Activated CD8-positive, alpha-beta T cell treated with anti-CD3 and anti-CD28 coated beads for 36 hours (primary cell): ENCODE data around the gene ZDHHC1. TPM values are rescaled to one million over a fixed set of nuclear protein-coding genes. Genes with fewer than 3 reads are reported as not detected.

Experiments
- ATAC-seq: fragments of 200-7000 bp; cut with Tn5 transposase; one replicate; pipeline ENCODE4 v1.10.0; 2021; ENCODE audit warnings: mild to moderate bottlenecking, moderate library complexity
- CTCF ChIA-PET: fragments of 350-600 bp; sonication (Branson Sonifier 250); formaldehyde crosslinking; loops from one replicate; lab custom pipeline; 2021; ENCODE audit warnings: antibody characterized with exemption; lab: Charles Lee
- POLR2A ChIA-PET: fragments of 350-600 bp; sonication (Branson Sonifier 250); formaldehyde crosslinking; loops from one replicate; lab custom pipeline; 2021; ENCODE audit warnings: antibody characterized with exemption; lab: Charles Lee
- DNase-seq: peaks from one replicate; pipeline ENCODE4 v3.0.0-alpha.2; 2020
- H3K27ac Mint-ChIP-seq: one replicate; pipeline ENCODE4 v1.8.0; 2021; ENCODE audit warnings: mild to moderate bottlenecking, mixed read lengths
- H3K27me3 Mint-ChIP-seq: one replicate; pipeline ENCODE4 v1.8.0; 2021; ENCODE audit warnings: mixed read lengths
- H3K36me3 Mint-ChIP-seq: one replicate; pipeline ENCODE4 v1.8.0; 2021; ENCODE audit warnings: low read depth, mixed read lengths
- H3K4me1 Mint-ChIP-seq: one replicate; pipeline ENCODE4 v1.8.0; 2021; ENCODE audit warnings: low read depth, mixed read lengths
- H3K4me3 Mint-ChIP-seq: one replicate; pipeline ENCODE4 v1.8.0; 2021; ENCODE audit warnings: mild to moderate bottlenecking, moderate library complexity, mixed read lengths
- H3K9me3 Mint-ChIP-seq: one replicate; pipeline ENCODE4 v1.8.0; 2021; ENCODE audit warnings: mixed read lengths
- intact Hi-C: fragments of 100-400 bp; cut with micrococcal nuclease; formaldehyde crosslinking; loops from one replicate; pipeline ENCODE4 v1.10.0; 2022
- total RNA-seq, 2 experiments: library from RNA; stranded (reverse); gene quantifications; one replicate each; pipeline ENCODE4 v1.2.3, GENCODE V29; 2021
- TF ChIP-seq, protein P1 (sequence below): fragments of 200-600 bp; IDR thresholded peaks from one replicate; pipeline ENCODE4 v1.8.0; 2022; ENCODE audit warnings: antibody characterized with exemption, mild to moderate bottlenecking

Gene ZDHHC1
- total RNA-seq, 2 experiments from 2014 or later, result 0.54 to 0.60 TPM

GRCh38 chr16:67443265-67443664 lies 27.0 kb upstream of the ZDHHC1 start:
- ATAC-seq, result no peak
- intact Hi-C loops, result no loop called here
- ChIA-PET POLR2A (interaction anchor here (0.5 kb wide), 1 partner anchor 31 kb away, joined by 3 read pairs; no protein-coding TSS in a partner anchor), CTCF (interaction anchor here (1.0 to 7.0 kb wide), 3 partner anchors 16 to 165 kb away, joined by 3 to 94 read pairs (median 31); no protein-coding TSS in a partner anchor)
- H3K9me3 Mint-ChIP-seq, result no peaks in the 10 kb centered on the region
- H3K27ac Mint-ChIP-seq, result no peak overlapping the region
- no peaks in the 10 kb centered on the region for H3K27me3 Mint-ChIP-seq
- H3K36me3 Mint-ChIP-seq, result no peaks in the 10 kb centered on the region
- no peak for DNase-seq
- TF ChIP-seq, protein P1, sequence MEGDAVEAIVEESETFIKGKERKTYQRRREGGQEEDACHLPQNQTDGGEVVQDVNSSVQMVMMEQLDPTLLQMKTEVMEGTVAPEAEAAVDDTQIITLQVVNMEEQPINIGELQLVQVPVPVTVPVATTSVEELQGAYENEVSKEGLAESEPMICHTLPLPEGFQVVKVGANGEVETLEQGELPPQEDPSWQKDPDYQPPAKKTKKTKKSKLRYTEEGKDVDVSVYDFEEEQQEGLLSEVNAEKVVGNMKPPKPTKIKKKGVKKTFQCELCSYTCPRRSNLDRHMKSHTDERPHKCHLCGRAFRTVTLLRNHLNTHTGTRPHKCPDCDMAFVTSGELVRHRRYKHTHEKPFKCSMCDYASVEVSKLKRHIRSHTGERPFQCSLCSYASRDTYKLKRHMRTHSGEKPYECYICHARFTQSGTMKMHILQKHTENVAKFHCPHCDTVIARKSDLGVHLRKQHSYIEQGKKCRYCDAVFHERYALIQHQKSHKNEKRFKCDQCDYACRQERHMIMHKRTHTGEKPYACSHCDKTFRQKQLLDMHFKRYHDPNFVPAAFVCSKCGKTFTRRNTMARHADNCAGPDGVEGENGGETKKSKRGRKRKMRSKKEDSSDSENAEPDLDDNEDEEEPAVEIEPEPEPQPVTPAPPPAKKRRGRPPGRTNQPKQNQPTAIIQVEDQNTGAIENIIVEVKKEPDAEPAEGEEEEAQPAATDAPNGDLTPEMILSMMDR, result no peak
- no peaks in the 10 kb centered on the region for H3K4me1 Mint-ChIP-seq
- no peak overlapping the region for H3K4me3 Mint-ChIP-seq

GRCh38 chr16:67442581-67443255 lies 26.4 kb upstream of the ZDHHC1 start:
- CTCF ChIA-PET, result interaction anchor here (1.0 to 7.0 kb wide), 3 partner anchors 16 to 164 kb away, joined by 3 to 94 read pairs (median 3); no protein-coding TSS in a partner anchor
- ATAC-seq, result no peak
- Mint-ChIP-seq H3K4me3 (no peak overlapping the region), H3K27ac (no peak overlapping the region), H3K9me3 (no peaks in the 10 kb centered on the region), H3K36me3 (no peaks in the 10 kb centered on the region), H3K27me3 (no peaks in the 10 kb centered on the region), H3K4me1 (peaks cover 2% of the 10 kb centered on the region)
- intact Hi-C loops, result no loop called here
- POLR2A ChIA-PET, result interaction anchor here (0.5 to 1.1 kb wide), 2 partner anchors 12 to 30 kb away, joined by 3 read pairs; no protein-coding TSS in a partner anchor
- TF ChIP-seq, protein P1, result no peak
- no peak for DNase-seq

GRCh38 chr16:67441907-67442306 lies 25.6 kb upstream of the ZDHHC1 start:
- DNase-seq (no peak), ATAC-seq (no peak)
- H3K9me3 Mint-ChIP-seq, result no peaks in the 10 kb centered on the region
- H3K4me1 Mint-ChIP-seq, result peaks cover 5% of the 10 kb centered on the region
- CTCF ChIA-PET, result interaction anchor here (1.0 to 2.4 kb wide), 2 partner anchors 13 to 79 kb away, joined by 3 to 14 read pairs; no protein-coding TSS in a partner anchor
- no peaks in the 10 kb centered on the region for H3K27me3 Mint-ChIP-seq
- intact Hi-C loops, result no loop called here
- TF ChIP-seq, protein P1, result no peak
- no peak overlapping the region for H3K4me3 Mint-ChIP-seq
- no peaks in the 10 kb centered on the region for H3K36me3 Mint-ChIP-seq
- POLR2A ChIA-PET, result interaction anchor here (1.0 to 1.1 kb wide), 2 partner anchors 9 to 13 kb away, joined by 3 read pairs; no protein-coding TSS in a partner anchor
- no peak overlapping the region for H3K27ac Mint-ChIP-seq

DNA sequence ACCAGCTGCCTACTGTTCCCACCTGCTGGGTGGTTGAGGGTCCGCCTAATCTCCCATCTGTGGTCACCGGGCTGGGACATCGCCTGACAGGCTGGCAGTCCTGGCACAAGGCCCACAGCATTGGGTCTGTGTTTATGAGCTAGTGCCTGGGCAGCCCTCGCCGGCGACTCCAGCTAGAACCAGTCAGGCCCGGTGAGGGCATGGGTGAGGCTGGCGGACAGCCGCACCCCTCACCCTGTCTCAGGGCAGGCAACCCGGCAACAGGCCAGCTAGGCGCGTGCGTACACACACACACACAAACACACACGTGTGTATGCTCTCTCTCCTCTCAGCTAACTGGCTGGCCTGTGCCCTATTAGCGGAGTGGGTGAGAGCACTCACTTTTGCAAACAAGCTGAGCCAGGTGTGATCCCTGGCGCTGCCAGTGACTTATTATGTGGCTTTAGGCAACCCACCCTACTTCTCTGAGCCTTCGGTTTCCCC lies 25.0 kb upstream of the ZDHHC1 start:
- Mint-ChIP-seq H3K36me3 (no peaks in the 10 kb centered on the region), H3K27ac (no peak overlapping the region), H3K4me3 (no peak overlapping the region), H3K4me1 (peaks cover 5% of the 10 kb centered on the region), H3K27me3 (no peaks in the 10 kb centered on the region), H3K9me3 (no peaks in the 10 kb centered on the region)
- CTCF ChIA-PET, result interaction anchor here (0.9 to 2.4 kb wide), 3 partner anchors 13 to 16 kb away, joined by 3 to 14 read pairs (median 4); no protein-coding TSS in a partner anchor
- intact Hi-C loops, result no loop called here
- ATAC-seq, result no peak
- TF ChIP-seq, protein P1, result no peak
- POLR2A ChIA-PET, result interaction anchor here (1.0 to 2.1 kb wide), 3 partner anchors 10 to 25 kb away, joined by 3 to 8 read pairs (median 3); partner anchors contain the start of genes HSD11B2 and ZDHHC1
- no peak for DNase-seq
